HG03521 (cell line): ENCODE measurements around the gene CITED1.

ENCODE experiments used
- ATAC-seq: cut with Tn5 transposase; IDR thresholded peaks from one replicate; pipeline ENCODE4 v1.9.1; 2021; ENCODE audit warnings: mild to moderate bottlenecking, moderate library complexity; ENCODE audit not compliant: unreplicated experiment

CITED1 gene

GRCh38 chrX:72309297-72310071, 3.8 kb upstream of the CITED1 start:
- no peak for ATAC-seq

GRCh38 chrX:72308566-72309296, 3.0 kb upstream of the CITED1 start:
- no peak for ATAC-seq

- no peak for ATAC-seq
These were observed 2.5 kb upstream of the CITED1 start for GRCh38 chrX:72308209-72308565.

GRCh38 chrX:72307646-72308051, 1.9 kb upstream of the CITED1 start:
- ATAC-seq: no peak

- peak; percentile 54 for ATAC-seq
These were observed 1.3 kb upstream of the CITED1 start for GRCh38 chrX:72306851-72307645.

- ATAC-seq: peak; percentile 20
These were observed 529 bp upstream of the CITED1 start for GRCh38 chrX:72306085-72306801.

- no peak for ATAC-seq
These were observed 837 bp downstream of the CITED1 start for GRCh38 chrX:72304877-72305276.

GRCh38 chrX:72301781-72302180, 3.9 kb downstream of the CITED1 start:
- ATAC-seq: no peak

- ATAC-seq: no peak
These were observed 5.7 kb downstream of the CITED1 start for GRCh38 chrX:72299891-72300630.

- ATAC-seq: no peak
These were observed 7.6 kb downstream of the CITED1 start for GRCh38 chrX:72297953-72298730.

- ATAC-seq: no peak
These were observed 8.7 kb downstream of the CITED1 start for GRCh38 chrX:72296991-72297390.

- ATAC-seq: no peak
These were observed 10.0 kb downstream of the CITED1 start for GRCh38 chrX:72295745-72296144.

GRCh38 chrX:72294497-72294896, 11.2 kb downstream of the CITED1 start:
- no peak for ATAC-seq

- no peak for ATAC-seq
These were observed 23.4 kb downstream of the CITED1 start for GRCh38 chrX:72282302-72282701.

- no peak for ATAC-seq
These were observed 25.3 kb downstream of the CITED1 start for GRCh38 chrX:72280321-72280845.

- ATAC-seq: no peak
These were observed 29.2 kb downstream of the CITED1 start for GRCh38 chrX:72276478-72276953.

- ATAC-seq: no peak
These were observed 31.2 kb downstream of the CITED1 start for GRCh38 chrX:72274526-72274925.

GRCh38 chrX:72273718-72274117, 32.0 kb downstream of the CITED1 start:
- no peak for ATAC-seq

GRCh38 chrX:72272868-72273267, 32.8 kb downstream of the CITED1 start:
- ATAC-seq: no peak
